Caco-2 (cell line): ENCODE data around the gene CALD1. TPM values are rescaled to one million over a fixed set of nuclear protein-coding genes. Genes with fewer than 3 reads are reported as not detected.

Experiments used
- BruUV-seq: library from RNA; stranded (reverse); fragments of 400-500 nt; replicated peaks from 2 replicates; lab custom pipeline; 2021; lab: Mats Ljungman, UMichigan
- CTCF ChIA-PET: fragments of 300-600 bp; sonication (Branson Sonifier 250); formaldehyde crosslinking; loops from one replicate; lab custom pipeline; 2022; ENCODE audit warnings: antibody characterized with exemption; lab: Charles Lee
- POLR2A ChIA-PET: fragments of 300-600 bp; sonication (Branson Sonifier 250); formaldehyde crosslinking; loops from one replicate; lab custom pipeline; 2022; ENCODE audit warnings: antibody characterized with exemption; lab: Charles Lee
- DNase-seq, 2 experiments: peaks; one replicate each; pipeline versions ENCODE4 v3.0.0 to v3.0.0-alpha.2; 2020 to 2022
- H3K27me3 ChIP-seq: replicated peaks from 2 replicates; pipeline ENCODE4 v1.6.0; 2011; ENCODE audit warnings: low read length; ENCODE audit not compliant: control insufficient read depth, insufficient read depth
- H3K36me3 ChIP-seq: 2 replicates; pipeline ENCODE4 v1.5.1; 2011; ENCODE audit warnings: low read length; ENCODE audit not compliant: control insufficient read depth, insufficient read depth
- H3K4me1 ChIP-seq: fragments of 250-450 bp; sonication (Bioruptor Pico); 2 replicates; pipeline ENCODE4 v1.5.1; 2020; ENCODE audit warnings: mild to moderate bottlenecking
- H3K4me3 ChIP-seq: 2 replicates; pipeline ENCODE4 v1.5.1; 2011; ENCODE audit warnings: low read depth, mild to moderate bottlenecking, control low read depth, low read length
- H3K9me3 ChIP-seq: fragments of 250-450 bp; sonication (Bioruptor Pico); 2 replicates; pipeline ENCODE4 v1.5.1; 2020; ENCODE audit warnings: mild to moderate bottlenecking, moderate library complexity
- H3K27ac Mint-ChIP-seq: one replicate; pipeline ENCODE4 v1.8.0; 2022; ENCODE audit warnings: mixed read lengths; ENCODE audit not compliant: unreplicated experiment
- H3K27me3 Mint-ChIP-seq: one replicate; pipeline ENCODE4 v1.8.0; 2022; ENCODE audit warnings: mixed read lengths; ENCODE audit not compliant: insufficient read depth, unreplicated experiment
- H3K36me3 Mint-ChIP-seq: one replicate; pipeline ENCODE4 v1.8.0; 2022; ENCODE audit warnings: mild to moderate bottlenecking, mixed read lengths; ENCODE audit not compliant: insufficient read depth, unreplicated experiment
- H3K4me1 Mint-ChIP-seq: one replicate; pipeline ENCODE4 v1.8.0; 2022; ENCODE audit warnings: low read depth, mixed read lengths; ENCODE audit not compliant: unreplicated experiment
- H3K4me3 Mint-ChIP-seq: one replicate; pipeline ENCODE4 v1.8.0; 2022; ENCODE audit warnings: mild to moderate bottlenecking, moderate library complexity, mixed read lengths; ENCODE audit not compliant: unreplicated experiment
- H3K9me3 Mint-ChIP-seq: one replicate; pipeline ENCODE4 v1.8.0; 2022; ENCODE audit warnings: mixed read lengths; ENCODE audit not compliant: unreplicated experiment
- CTCF ChIP-seq, 2 experiments: fragments of 200-600 bp in 1 of 2; IDR thresholded peaks; 1 replicate in 1 of 2; 2 replicates in 1 of 2; pipeline versions ENCODE4 v1.5.1 to v1.8.0; 2011 to 2022; ENCODE audit warnings: antibody characterized with exemption in 1 of 2, control low read depth in 1 of 2, inconsistent platforms in 1 of 2, low read depth in 1 of 2, low read length in 1 of 2, mild to moderate bottlenecking in 1 of 2, moderate library complexity in 1 of 2; ENCODE audit not compliant: insufficient read depth in 1 of 2, severe bottlenecking in 1 of 2, unreplicated experiment in 1 of 2
- intact Hi-C: fragments of 100-400 bp; cut with micrococcal nuclease; formaldehyde crosslinking; loops from one replicate; pipeline ENCODE4 v1.10.0; 2022; ENCODE audit not compliant: unreplicated experiment
- total RNA-seq: library from RNA; stranded (reverse); gene quantifications from 2 replicates; pipeline ENCODE4 v1.2.3, GENCODE V29; 2022

Gene CALD1
- total RNA-seq, 1 experiment from 2014 or later, result 155 TPM

GRCh38 chr7:134865001-134865845 is 85.8 kb downstream of the CALD1 start:
- no TSS peak for BruUV-seq
- no peak overlapping the region for H3K27ac Mint-ChIP-seq

DNA sequence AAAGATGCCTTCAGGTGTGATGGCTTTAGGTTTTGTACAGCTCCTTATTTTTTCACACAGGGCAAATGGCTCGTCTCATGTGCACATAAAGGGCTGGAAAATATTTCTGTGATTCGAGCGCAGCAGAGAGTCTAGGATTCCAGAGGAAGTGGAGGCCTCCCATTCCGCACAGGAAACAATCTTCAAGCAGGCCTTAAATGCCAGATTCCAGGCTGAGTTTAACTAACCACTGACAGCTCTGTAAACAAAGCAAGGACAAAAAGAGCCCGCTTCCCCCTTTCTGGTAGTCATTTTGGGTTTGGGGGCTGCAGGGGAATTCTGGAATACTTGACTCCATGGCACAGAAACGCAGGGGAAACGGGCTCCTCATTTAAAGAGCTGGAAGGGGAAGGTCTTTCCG is 87.2 kb downstream of the CALD1 start:
- no peaks in the 10 kb centered on the region for H3K4me1 Mint-ChIP-seq
- no peaks in the 10 kb centered on the region for H3K36me3 ChIP-seq
- H3K36me3 Mint-ChIP-seq, result peaks cover 23% of the 10 kb centered on the region
- intact Hi-C loops, result no loop called here
- H3K27me3 ChIP-seq, result no peaks in the 10 kb centered on the region
- no peak overlapping the region for H3K4me3 ChIP-seq
- no peak overlapping the region for H3K27ac Mint-ChIP-seq
- H3K9me3 Mint-ChIP-seq, result no peaks in the 10 kb centered on the region
- no peaks in the 10 kb centered on the region for H3K27me3 Mint-ChIP-seq
- no peak for DNase-seq
- TF ChIP-seq CTCF (IDR thresholded peaks at IDR 0.05; ENCODE audit: insufficient read depth in 1 of 2, low read depth in 1 of 2, low read length in 1 of 2, severe bottlenecking in 1 of 2, unreplicated experiment in 1 of 2), result no peak
- no peaks in the 10 kb centered on the region for H3K9me3 ChIP-seq
- CTCF ChIA-PET, result no interaction called here
- H3K4me1 ChIP-seq, result no peaks in the 10 kb centered on the region
- H3K4me3 Mint-ChIP-seq, result no peak overlapping the region
- BruUV-seq, result no TSS peak
- POLR2A ChIA-PET, result no interaction called here

More at GRCh38 chr7:134865001-134865845, 85.8 kb downstream of the CALD1 start:
- POLR2A ChIA-PET, result no interaction called here
- Histone ChIP-seq H3K4me3 (no peak overlapping the region), H3K27me3 (no peaks in the 10 kb centered on the region), H3K9me3 (no peaks in the 10 kb centered on the region), H3K36me3 (no peaks in the 10 kb centered on the region), H3K4me1 (no peaks in the 10 kb centered on the region)
- H3K36me3 Mint-ChIP-seq, result peaks cover 23% of the 10 kb centered on the region
- no peak for TF ChIP-seq CTCF (IDR thresholded peaks at IDR 0.05; ENCODE audit: insufficient read depth in 1 of 2, low read depth in 1 of 2, low read length in 1 of 2, severe bottlenecking in 1 of 2, unreplicated experiment in 1 of 2)
- H3K9me3 Mint-ChIP-seq, result no peaks in the 10 kb centered on the region
- no peaks in the 10 kb centered on the region for H3K4me1 Mint-ChIP-seq
- H3K27me3 Mint-ChIP-seq, result no peaks in the 10 kb centered on the region
- intact Hi-C loops, result no loop called here
- DNase-seq, result no peak
- CTCF ChIA-PET, result no interaction called here
- no peak overlapping the region for H3K4me3 Mint-ChIP-seq

DNA sequence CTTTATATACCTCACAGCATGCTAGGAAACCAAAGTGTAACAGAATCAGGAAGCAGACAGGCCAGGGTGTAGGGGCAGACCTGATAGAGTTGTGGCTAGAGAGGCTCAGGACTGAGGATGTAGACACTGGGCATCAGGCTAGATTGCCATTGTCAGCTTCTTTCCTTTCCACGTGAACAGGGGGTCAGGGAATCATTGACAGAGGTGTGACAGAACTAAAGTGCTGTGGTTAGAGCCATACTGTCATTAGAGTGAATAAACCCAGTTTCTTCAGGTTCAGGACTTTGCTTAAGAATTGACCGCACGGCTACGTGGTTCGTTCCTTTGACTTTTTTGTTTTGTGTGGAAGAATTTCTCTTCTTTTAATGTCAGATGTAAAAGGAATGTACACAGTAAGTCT is 90.7 kb downstream of the CALD1 start:
- Mint-ChIP-seq H3K36me3 (peaks cover 18% of the 10 kb centered on the region), H3K4me3 (no peak overlapping the region), H3K27ac (no peak overlapping the region), H3K9me3 (no peaks in the 10 kb centered on the region), H3K4me1 (no peaks in the 10 kb centered on the region), H3K27me3 (no peaks in the 10 kb centered on the region)
- no peaks in the 10 kb centered on the region for H3K27me3 ChIP-seq
- H3K36me3 ChIP-seq, result no peaks in the 10 kb centered on the region
- intact Hi-C loops, result no loop called here
- no peaks in the 10 kb centered on the region for H3K9me3 ChIP-seq
- no peak for TF ChIP-seq CTCF (IDR thresholded peaks at IDR 0.05; ENCODE audit: insufficient read depth in 1 of 2, low read depth in 1 of 2, low read length in 1 of 2, severe bottlenecking in 1 of 2, unreplicated experiment in 1 of 2)
- no peak overlapping the region for H3K4me3 ChIP-seq
- H3K4me1 ChIP-seq, result no peaks in the 10 kb centered on the region
- ChIA-PET CTCF (no interaction called here), POLR2A (no interaction called here)
- BruUV-seq, result no TSS peak
- no peak for DNase-seq
